ENCODE results near the gene TEKTIP1.

- TF ChIP-seq TAF1 (IDR thresholded peaks at IDR 0.05; ENCODE audit: borderline replicate concordance, insufficient read depth, low read length) = peak; percentile 77
- TF ChIP-seq POLR2AphosphoS5 (IDR thresholded peaks at IDR 0.05; ENCODE audit: low read depth, low read length) = peak; percentile 75
- TF ChIP-seq REST (IDR thresholded peaks at IDR 0.05; ENCODE audit: insufficient read depth in 1 of 2, low read depth in 2 of 2, low read length in 2 of 2) = no peak
- TF ChIP-seq SIN3A (IDR thresholded peaks at IDR 0.05; ENCODE audit: borderline replicate concordance, insufficient read depth, low read length) = no peak
Observed at GRCh38 chr19:3557461-3558248, 18.7 kb downstream of the TEKTIP1 start, which contains the start of gene MFSD12.

All from PFSK-1 (cell line).